MCF 10A (cell line): ENCODE data around the gene MAD1L1. TPM values are rescaled to one million over a fixed set of nuclear protein-coding genes. Genes with fewer than 3 reads are reported as not detected.

ENCODE experiments used
- BruUV-seq: library from RNA; stranded (reverse); fragments of 400-500 nt; replicated peaks from 2 replicates; lab custom pipeline; 2021; lab: Mats Ljungman, UMichigan
- CTCF ChIA-PET: fragments of 300-600 bp; sonication (Branson Sonifier 250); formaldehyde crosslinking; extraction: SDS; loops from one replicate; lab custom pipeline; 2021; ENCODE audit warnings: antibody characterized with exemption, inconsistent platforms; lab: Yijun Ruan, JAX
- POLR2A ChIA-PET: fragments of 300-600, 350-650 bp; sonication (Branson Sonifier 250); formaldehyde crosslinking; extraction: SDS; loops from one replicate; lab custom pipeline; 2020; ENCODE audit warnings: antibody characterized with exemption, inconsistent platforms; lab: Yijun Ruan, JAX
- DNase-seq: peaks from one replicate; pipeline ENCODE4 v3.0.0-alpha.2; 2018; ENCODE audit not compliant: unreplicated experiment
- H3K27ac Mint-ChIP-seq: one replicate; pipeline ENCODE4 v1.8.0; 2022; ENCODE audit warnings: mild to moderate bottlenecking, low read depth, mixed read lengths; ENCODE audit not compliant: unreplicated experiment
- H3K27me3 Mint-ChIP-seq: one replicate; pipeline ENCODE4 v1.8.0; 2022; ENCODE audit warnings: mixed read lengths; ENCODE audit not compliant: insufficient read depth, unreplicated experiment
- H3K36me3 Mint-ChIP-seq: one replicate; pipeline ENCODE4 v1.8.0; 2022; ENCODE audit warnings: mild to moderate bottlenecking, moderate library complexity, mixed read lengths; ENCODE audit not compliant: insufficient read depth, unreplicated experiment
- H3K4me1 Mint-ChIP-seq: one replicate; pipeline ENCODE4 v1.8.0; 2022; ENCODE audit warnings: mixed read lengths; ENCODE audit not compliant: insufficient read depth, unreplicated experiment
- H3K4me3 Mint-ChIP-seq: one replicate; pipeline ENCODE4 v1.8.0; 2022; ENCODE audit warnings: mild to moderate bottlenecking, moderate library complexity, mixed read lengths; ENCODE audit not compliant: unreplicated experiment
- H3K9me3 Mint-ChIP-seq: one replicate; pipeline ENCODE4 v1.8.0; 2022; ENCODE audit warnings: mixed read lengths; ENCODE audit not compliant: unreplicated experiment
- intact Hi-C: fragments of 100-400 bp; cut with micrococcal nuclease; formaldehyde crosslinking; loops from 2 replicates; pipeline ENCODE4 v1.14.1; 2022
- total RNA-seq: library from RNA; stranded (reverse); gene quantifications from 2 replicates; pipeline ENCODE4 v1.2.3, GENCODE V29; 2022
- TF ChIP-seq, protein P1 (sequence below): fragments of 200-600 bp; IDR thresholded peaks from one replicate; pipeline ENCODE4 v1.8.0; 2022; ENCODE audit warnings: antibody characterized with exemption, mild to moderate bottlenecking; ENCODE audit not compliant: unreplicated experiment

Gene MAD1L1
- total RNA-seq, 1 experiment from 2014 or later = 25.2 TPM

DNA sequence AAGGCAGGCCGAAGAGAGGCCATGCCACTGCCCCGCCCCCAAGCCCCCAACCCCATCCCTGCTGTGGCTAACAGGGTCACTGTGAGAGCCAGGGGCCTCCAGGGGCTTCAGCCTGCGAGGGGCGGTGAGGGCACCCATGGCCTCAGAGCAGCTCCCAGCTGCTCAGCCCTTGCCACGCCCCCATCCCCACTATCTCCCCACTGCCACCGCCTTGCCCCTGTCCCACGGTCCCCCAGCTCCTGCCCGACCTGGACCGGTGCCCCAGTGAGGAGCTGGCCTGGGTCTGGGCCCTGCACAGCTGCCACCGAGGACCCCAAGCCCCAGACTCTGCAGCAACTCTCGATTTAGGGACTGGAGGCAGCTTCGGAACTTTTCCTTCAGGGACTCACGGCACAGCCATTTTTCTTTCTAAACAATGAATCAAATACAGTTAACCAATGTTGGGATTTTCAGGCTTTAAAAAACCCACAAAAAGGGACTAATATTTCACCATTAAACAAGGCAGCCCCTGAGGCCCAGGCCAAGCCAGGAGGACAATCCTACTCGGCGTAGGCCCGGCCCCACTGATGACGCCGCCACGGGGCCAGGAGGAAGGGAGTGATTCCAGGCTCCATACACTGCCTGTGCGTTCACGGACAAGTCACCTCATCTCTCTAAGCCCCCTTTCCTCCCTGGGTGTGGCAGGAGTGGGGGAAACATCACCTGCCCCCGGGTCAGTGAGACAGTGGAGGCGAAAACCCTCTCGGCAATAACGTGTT, 325.6 kb downstream of the MAD1L1 start:
- Mint-ChIP-seq H3K4me3 (no peak overlapping the region), H3K27ac (no peak overlapping the region), H3K9me3 (no peaks in the 10 kb centered on the region), H3K4me1 (no peaks in the 10 kb centered on the region), H3K36me3 (no peaks in the 10 kb centered on the region), H3K27me3 (no peaks in the 10 kb centered on the region)
- ChIA-PET CTCF (interaction anchor here (0.6 kb wide), 1 partner anchor 57 kb away, joined by 3 read pairs; no protein-coding TSS in a partner anchor), POLR2A (no interaction called here)
- no peak for DNase-seq
- BruUV-seq = no TSS peak
- TF ChIP-seq, protein P1, sequence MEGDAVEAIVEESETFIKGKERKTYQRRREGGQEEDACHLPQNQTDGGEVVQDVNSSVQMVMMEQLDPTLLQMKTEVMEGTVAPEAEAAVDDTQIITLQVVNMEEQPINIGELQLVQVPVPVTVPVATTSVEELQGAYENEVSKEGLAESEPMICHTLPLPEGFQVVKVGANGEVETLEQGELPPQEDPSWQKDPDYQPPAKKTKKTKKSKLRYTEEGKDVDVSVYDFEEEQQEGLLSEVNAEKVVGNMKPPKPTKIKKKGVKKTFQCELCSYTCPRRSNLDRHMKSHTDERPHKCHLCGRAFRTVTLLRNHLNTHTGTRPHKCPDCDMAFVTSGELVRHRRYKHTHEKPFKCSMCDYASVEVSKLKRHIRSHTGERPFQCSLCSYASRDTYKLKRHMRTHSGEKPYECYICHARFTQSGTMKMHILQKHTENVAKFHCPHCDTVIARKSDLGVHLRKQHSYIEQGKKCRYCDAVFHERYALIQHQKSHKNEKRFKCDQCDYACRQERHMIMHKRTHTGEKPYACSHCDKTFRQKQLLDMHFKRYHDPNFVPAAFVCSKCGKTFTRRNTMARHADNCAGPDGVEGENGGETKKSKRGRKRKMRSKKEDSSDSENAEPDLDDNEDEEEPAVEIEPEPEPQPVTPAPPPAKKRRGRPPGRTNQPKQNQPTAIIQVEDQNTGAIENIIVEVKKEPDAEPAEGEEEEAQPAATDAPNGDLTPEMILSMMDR = no peak
- intact Hi-C loops = no loop called here

DNA sequence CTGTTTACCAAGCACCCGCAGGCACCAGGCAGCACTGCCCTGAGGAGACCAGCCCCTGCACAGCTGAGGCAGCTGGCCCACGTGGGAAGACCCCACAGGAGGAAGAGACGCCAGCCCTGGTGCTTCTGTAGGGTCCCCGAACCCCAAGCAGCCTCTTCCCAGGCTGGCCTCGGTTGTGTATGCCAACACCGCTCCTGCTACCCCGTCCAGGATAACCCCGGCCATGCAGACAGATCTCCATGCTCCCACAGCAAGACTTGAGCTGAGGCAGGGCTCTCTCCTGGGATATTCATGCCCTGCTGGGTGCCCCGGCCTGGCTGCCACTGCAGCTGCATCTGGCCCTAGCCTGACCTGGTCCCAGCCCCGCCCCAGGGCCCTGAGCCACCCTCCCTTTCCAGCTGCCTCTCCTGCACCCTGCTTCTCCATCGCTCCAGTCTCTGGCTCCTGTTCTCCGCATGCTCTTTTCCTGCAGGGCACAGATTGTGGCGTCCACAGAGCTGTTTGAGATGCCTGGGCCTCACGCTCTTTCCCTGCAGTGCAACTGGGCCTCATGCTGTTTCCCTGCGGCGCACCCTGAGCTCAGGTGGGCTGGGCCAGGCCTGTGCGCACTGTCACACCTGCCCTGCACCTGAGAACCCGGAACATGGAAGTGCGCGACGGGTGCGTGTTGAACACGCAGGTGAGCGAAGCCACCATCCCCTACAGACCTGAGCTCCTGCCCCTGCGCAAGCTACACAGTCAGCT, 326.5 kb downstream of the MAD1L1 start:
- no TSS peak for BruUV-seq
- ChIA-PET CTCF (interaction anchor here (0.6 kb wide), 1 partner anchor 58 kb away, joined by 3 read pairs; no protein-coding TSS in a partner anchor), POLR2A (interaction anchor here (0.8 kb wide), 1 partner anchor 14 kb away, joined by 6 read pairs; no protein-coding TSS in a partner anchor)
- no peak for DNase-seq
- no peaks in the 10 kb centered on the region for H3K4me1 Mint-ChIP-seq
- intact Hi-C loops = no loop called here
- no peak overlapping the region for H3K27ac Mint-ChIP-seq
- no peaks in the 10 kb centered on the region for H3K27me3 Mint-ChIP-seq
- no peak overlapping the region for H3K4me3 Mint-ChIP-seq
- TF ChIP-seq, protein P1 = no peak
- no peaks in the 10 kb centered on the region for H3K36me3 Mint-ChIP-seq
- H3K9me3 Mint-ChIP-seq = no peaks in the 10 kb centered on the region

DNA sequence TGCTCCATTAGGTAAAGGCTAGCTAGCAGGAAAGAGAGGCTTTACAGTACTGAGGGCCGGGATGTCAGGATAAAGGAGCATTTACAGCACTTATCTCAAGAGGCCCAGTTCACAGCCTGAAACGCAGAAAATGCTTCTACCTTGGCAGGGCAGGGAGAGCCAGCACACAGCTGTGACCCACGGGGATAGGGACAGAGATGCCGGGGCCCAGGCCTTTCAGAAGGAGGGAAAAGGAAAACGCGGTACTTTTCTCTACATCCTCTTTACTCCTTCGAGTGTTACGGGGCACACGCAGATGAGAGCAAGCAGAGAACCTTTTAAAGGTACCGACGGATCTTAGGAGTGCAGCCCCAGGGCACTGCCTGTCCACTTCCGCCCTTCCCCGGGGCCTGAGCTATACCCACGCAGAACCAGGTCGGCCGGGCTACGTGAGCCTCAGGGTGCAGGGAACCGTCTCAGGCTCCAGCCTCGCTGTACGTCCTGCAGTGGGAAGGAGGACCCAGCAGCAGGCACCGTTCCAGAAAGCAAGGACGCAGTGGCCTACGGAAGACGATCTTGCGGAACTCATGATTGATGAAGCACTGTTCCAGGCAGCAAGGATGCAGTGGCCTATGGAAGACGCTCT, 330.4 kb downstream of the MAD1L1 start:
- TF ChIP-seq, protein P1 = no peak
- CTCF ChIA-PET = interaction anchor here (0.6 kb wide), 1 partner anchor 358 kb away, joined by 3 read pairs; no protein-coding TSS in a partner anchor

More for the DNA sequence above, 330.4 kb downstream of the MAD1L1 start:
- Mint-ChIP-seq H3K4me3 (no peak overlapping the region), H3K27ac (no peak overlapping the region), H3K9me3 (no peaks in the 10 kb centered on the region), H3K36me3 (peaks cover 4% of the 10 kb centered on the region), H3K27me3 (no peaks in the 10 kb centered on the region), H3K4me1 (no peaks in the 10 kb centered on the region)
- intact Hi-C loops = no loop called here
- no peak for DNase-seq
- POLR2A ChIA-PET = no interaction called here
- BruUV-seq = no TSS peak
